Activated naive CD4-positive, alpha-beta T cell (primary cell): ENCODE measurements around the gene RAB30.

Experiments
- DNase-seq, 4 experiments: peaks; one replicate each; lab custom pipeline; 2025; lab: John Stamatoyannopoulos, UW

RAB30 gene

GRCh38 chr11:83071567-83072349, at the start of gene RAB30:
Gene RAB30 (minus strand): TSS chr11:83071897. CDS start chr11:82997316, 74,581 bp downstream.
- DNase-seq: peak; percentile 65 to 85 (median 73)

- DNase-seq: no peak
These were observed 48.6 kb upstream of the RAB30 start for GRCh38 chr11:83120327-83120726.

GRCh38 chr11:83119216-83119615, 47.5 kb upstream of the RAB30 start:
- DNase-seq: no peak

- DNase-seq: no peak
These were observed 47.1 kb upstream of the RAB30 start for GRCh38 chr11:83118814-83119213.

GRCh38 chr11:83116015-83116641, 44.4 kb upstream of the RAB30 start:
- no peak for DNase-seq

- no peak for DNase-seq
These were observed 43.9 kb upstream of the RAB30 start for GRCh38 chr11:83115551-83115950.

- DNase-seq: no peak
These were observed 43.3 kb upstream of the RAB30 start for GRCh38 chr11:83115026-83115425.

- no peak for DNase-seq
These were observed 41.2 kb upstream of the RAB30 start for GRCh38 chr11:83112886-83113285.

GRCh38 chr11:83105168-83105567, 33.5 kb upstream of the RAB30 start:
- no peak for DNase-seq

GRCh38 chr11:83102834-83103233, 31.1 kb upstream of the RAB30 start:
- no peak for DNase-seq

GRCh38 chr11:83097429-83098075, 25.9 kb upstream of the RAB30 start:
- no peak for DNase-seq

- no peak for DNase-seq
These were observed 21.9 kb upstream of the RAB30 start for GRCh38 chr11:83093634-83094033.

- no peak for DNase-seq
These were observed 21.0 kb upstream of the RAB30 start for GRCh38 chr11:83092488-83093384.

- no peak for DNase-seq
These were observed 17.3 kb upstream of the RAB30 start for GRCh38 chr11:83088965-83089364.

GRCh38 chr11:83087035-83087434, 15.3 kb upstream of the RAB30 start:
- DNase-seq: no peak

GRCh38 chr11:83079820-83080219, 8.1 kb upstream of the RAB30 start:
- DNase-seq: no peak

- no peak for DNase-seq
These were observed 6.6 kb upstream of the RAB30 start for GRCh38 chr11:83078269-83078668.

GRCh38 chr11:83073884-83074283, 2.2 kb upstream of the RAB30 start:
- DNase-seq: no peak

GRCh38 chr11:83073258-83073657, 1.6 kb upstream of the RAB30 start:
- DNase-seq: no peak

GRCh38 chr11:83072350-83073242, 899 bp upstream of the RAB30 start:
- no peak for DNase-seq
